ENCODE results near the gene PTRHD1. TPM values are rescaled to one million over a fixed set of nuclear protein-coding genes. Genes with fewer than 3 reads are reported as not detected.

The PTRHD1 gene
- total RNA-seq, 1 experiment from 2014 or later, result 35.1 TPM

DNA sequence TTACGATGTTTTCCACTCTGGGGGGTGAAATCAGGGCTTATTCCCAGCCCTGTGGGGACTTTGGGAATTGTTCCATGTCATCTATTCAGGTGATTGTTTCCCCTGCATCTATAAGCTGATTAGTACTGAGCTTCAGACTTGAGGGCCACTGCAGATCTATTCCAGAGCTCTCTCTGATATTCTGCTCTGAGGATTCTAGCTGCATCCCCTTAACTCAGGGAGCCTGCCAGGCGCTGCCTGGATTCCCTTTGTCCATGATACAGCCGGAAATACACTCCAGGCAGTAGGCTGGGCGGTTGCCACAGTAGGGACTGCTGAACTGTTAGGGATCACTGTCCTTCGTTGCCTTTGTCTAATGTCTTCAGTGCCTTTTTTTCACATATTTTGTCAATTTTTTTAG lies 31.3 kb downstream of the PTRHD1 start:
- TF ChIP-seq, protein P1, sequence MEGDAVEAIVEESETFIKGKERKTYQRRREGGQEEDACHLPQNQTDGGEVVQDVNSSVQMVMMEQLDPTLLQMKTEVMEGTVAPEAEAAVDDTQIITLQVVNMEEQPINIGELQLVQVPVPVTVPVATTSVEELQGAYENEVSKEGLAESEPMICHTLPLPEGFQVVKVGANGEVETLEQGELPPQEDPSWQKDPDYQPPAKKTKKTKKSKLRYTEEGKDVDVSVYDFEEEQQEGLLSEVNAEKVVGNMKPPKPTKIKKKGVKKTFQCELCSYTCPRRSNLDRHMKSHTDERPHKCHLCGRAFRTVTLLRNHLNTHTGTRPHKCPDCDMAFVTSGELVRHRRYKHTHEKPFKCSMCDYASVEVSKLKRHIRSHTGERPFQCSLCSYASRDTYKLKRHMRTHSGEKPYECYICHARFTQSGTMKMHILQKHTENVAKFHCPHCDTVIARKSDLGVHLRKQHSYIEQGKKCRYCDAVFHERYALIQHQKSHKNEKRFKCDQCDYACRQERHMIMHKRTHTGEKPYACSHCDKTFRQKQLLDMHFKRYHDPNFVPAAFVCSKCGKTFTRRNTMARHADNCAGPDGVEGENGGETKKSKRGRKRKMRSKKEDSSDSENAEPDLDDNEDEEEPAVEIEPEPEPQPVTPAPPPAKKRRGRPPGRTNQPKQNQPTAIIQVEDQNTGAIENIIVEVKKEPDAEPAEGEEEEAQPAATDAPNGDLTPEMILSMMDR (IDR thresholded peaks at IDR 0.05; ENCODE audit: unreplicated experiment), result no peak
- Mint-ChIP-seq H3K9me3 (ENCODE audit: unreplicated experiment) (no peaks in the 10 kb centered on the region), H3K27me3 (ENCODE audit: insufficient read depth, unreplicated experiment) (no peaks in the 10 kb centered on the region), H3K4me1 (ENCODE audit: insufficient read depth, unreplicated experiment) (no peaks in the 10 kb centered on the region), H3K36me3 (ENCODE audit: insufficient read depth, unreplicated experiment) (peaks cover 28% of the 10 kb centered on the region), H3K27ac (ENCODE audit: low read depth, unreplicated experiment) (no peak overlapping the region), H3K4me3 (ENCODE audit: unreplicated experiment) (no peak overlapping the region)
- no peak for DNase-seq (ENCODE audit: unreplicated experiment)
- ChIA-PET POLR2A (interaction anchor here (1.0 kb wide), 1 partner anchor 271 kb away, joined by 3 read pairs; the partner anchor contains the start of gene NCOA1), CTCF (no interaction called here)
- BruUV-seq (replicated peaks), result no TSS peak
- intact Hi-C loops (cut with micrococcal nuclease), result no loop called here

DNA sequence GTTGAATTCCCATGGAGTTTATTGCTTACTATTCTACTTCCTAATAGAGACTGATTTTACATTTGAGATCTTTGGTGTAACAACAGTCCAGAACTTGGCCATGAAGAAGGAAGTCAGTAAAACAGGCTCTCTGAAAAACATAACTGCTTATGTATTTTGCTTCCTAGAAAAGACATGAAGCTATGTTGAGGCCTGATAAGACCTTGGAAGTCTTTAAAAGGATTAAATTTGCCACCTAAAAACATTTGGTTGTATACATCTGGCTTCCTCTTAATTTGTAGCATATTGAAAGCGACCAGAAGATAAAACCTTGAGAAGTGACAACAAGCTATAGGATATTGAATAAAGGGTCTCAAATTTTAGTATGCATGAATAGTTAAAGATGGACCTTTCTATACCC lies 36.4 kb downstream of the PTRHD1 start:
- BruUV-seq (replicated peaks), result no TSS peak
- DNase-seq (ENCODE audit: unreplicated experiment), result no peak
- no peak overlapping the region for H3K4me3 Mint-ChIP-seq (ENCODE audit: unreplicated experiment)
- ChIA-PET CTCF (no interaction called here), POLR2A (interaction anchor here (0.7 kb wide), 1 partner anchor 127 kb away, joined by 3 read pairs; no protein-coding TSS in a partner anchor)
- H3K9me3 Mint-ChIP-seq (ENCODE audit: unreplicated experiment), result no peaks in the 10 kb centered on the region
- intact Hi-C loops (cut with micrococcal nuclease), result no loop called here
- TF ChIP-seq, protein P1 (IDR thresholded peaks at IDR 0.05; ENCODE audit: unreplicated experiment), result no peak
- H3K27me3 Mint-ChIP-seq (ENCODE audit: insufficient read depth, unreplicated experiment), result no peaks in the 10 kb centered on the region
- no peak overlapping the region for H3K27ac Mint-ChIP-seq (ENCODE audit: low read depth, unreplicated experiment)
- no peaks in the 10 kb centered on the region for H3K4me1 Mint-ChIP-seq (ENCODE audit: insufficient read depth, unreplicated experiment)
- H3K36me3 Mint-ChIP-seq (ENCODE audit: insufficient read depth, unreplicated experiment), result peaks cover 16% of the 10 kb centered on the region

DNA sequence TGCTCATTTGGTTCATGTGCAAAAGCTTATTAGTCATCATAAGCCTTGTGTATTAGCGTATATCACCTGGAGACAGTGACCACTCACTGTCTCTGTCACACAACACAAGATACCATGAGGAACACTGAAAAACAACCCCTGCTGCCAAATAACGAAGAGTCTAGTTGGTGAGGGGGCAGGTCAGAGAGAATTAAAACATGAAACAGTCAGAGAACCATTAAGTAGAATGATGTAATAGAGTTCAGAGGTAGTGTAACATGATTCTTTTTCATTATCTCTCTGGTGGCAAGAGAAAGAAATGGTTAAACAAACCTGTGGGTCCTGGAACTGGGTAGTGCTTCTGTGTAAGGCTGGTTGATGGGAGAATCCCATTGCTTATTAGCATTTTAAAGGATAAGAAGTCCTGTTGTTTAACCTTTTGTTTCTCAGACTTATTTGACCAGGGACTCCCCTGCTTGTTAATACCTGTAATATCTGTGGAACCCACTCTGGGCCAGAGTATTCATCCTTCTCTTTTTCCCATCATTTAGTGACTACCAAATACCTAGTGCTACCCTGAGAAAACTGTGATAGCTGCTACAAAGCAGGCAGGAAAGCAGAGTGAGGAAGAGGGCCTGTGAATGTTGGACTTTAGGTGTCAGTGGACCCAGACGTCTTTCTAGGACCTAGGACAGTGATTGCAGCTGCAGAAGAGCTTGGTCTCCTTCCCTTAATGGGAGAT lies 38.0 kb downstream of the PTRHD1 start:
- peaks cover 12% of the 10 kb centered on the region for H3K36me3 Mint-ChIP-seq (ENCODE audit: insufficient read depth, unreplicated experiment)
- H3K27me3 Mint-ChIP-seq (ENCODE audit: insufficient read depth, unreplicated experiment), result no peaks in the 10 kb centered on the region
- intact Hi-C loops (cut with micrococcal nuclease), result no loop called here
- no peaks in the 10 kb centered on the region for H3K9me3 Mint-ChIP-seq (ENCODE audit: unreplicated experiment)
- TF ChIP-seq, protein P1 (IDR thresholded peaks at IDR 0.05; ENCODE audit: unreplicated experiment), result no peak
- no peak overlapping the region for H3K27ac Mint-ChIP-seq (ENCODE audit: low read depth, unreplicated experiment)
- POLR2A ChIA-PET, result no interaction called here
- no peak for DNase-seq (ENCODE audit: unreplicated experiment)
- H3K4me1 Mint-ChIP-seq (ENCODE audit: insufficient read depth, unreplicated experiment), result no peaks in the 10 kb centered on the region
- CTCF ChIA-PET, result interaction anchor here (1.5 kb wide), 1 partner anchor 37 kb away, joined by 3 read pairs; no protein-coding TSS in a partner anchor
- BruUV-seq (replicated peaks), result no TSS peak
- H3K4me3 Mint-ChIP-seq (ENCODE audit: unreplicated experiment), result no peak overlapping the region

DNA sequence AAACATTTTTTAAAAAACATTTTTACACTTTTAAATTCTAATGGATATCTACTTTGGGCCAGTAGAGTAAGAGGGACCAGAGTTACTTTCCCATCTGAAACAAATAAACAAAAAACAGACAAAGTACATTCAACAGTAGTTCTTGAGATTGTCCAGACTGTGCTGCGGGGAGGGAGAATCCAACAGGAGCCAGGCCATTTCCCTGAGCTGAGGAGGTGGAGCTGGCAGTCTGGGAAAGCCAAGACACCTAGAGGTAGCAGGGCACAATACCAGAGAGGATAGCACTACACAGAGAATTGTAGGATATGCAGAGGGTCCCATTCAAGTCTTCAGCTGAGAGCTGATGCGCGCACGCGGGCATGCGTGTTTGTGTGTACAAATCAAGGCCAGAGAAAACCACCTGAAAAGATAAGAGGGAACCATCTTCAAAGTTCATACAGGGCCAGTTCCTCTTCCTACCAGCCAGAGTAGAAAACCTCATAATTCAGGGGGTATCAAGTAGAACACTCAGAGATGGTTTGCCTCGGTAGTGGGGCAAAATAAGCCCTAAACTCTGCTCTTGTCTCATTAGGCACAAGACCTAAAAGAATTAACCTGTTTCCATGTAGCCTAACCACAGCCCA lies 44.0 kb downstream of the PTRHD1 start:
- no TSS peak for BruUV-seq (replicated peaks)
- Mint-ChIP-seq H3K4me1 (ENCODE audit: insufficient read depth, unreplicated experiment) (no peaks in the 10 kb centered on the region), H3K27me3 (ENCODE audit: insufficient read depth, unreplicated experiment) (no peaks in the 10 kb centered on the region), H3K4me3 (ENCODE audit: unreplicated experiment) (no peak overlapping the region), H3K36me3 (ENCODE audit: insufficient read depth, unreplicated experiment) (peaks cover 4% of the 10 kb centered on the region), H3K27ac (ENCODE audit: low read depth, unreplicated experiment) (no peak overlapping the region), H3K9me3 (ENCODE audit: unreplicated experiment) (no peaks in the 10 kb centered on the region)
- intact Hi-C loops (cut with micrococcal nuclease), result no loop called here
- CTCF ChIA-PET, result no interaction called here
- DNase-seq (ENCODE audit: unreplicated experiment), result no peak
- TF ChIP-seq, protein P1 (IDR thresholded peaks at IDR 0.05; ENCODE audit: unreplicated experiment), result no peak
- POLR2A ChIA-PET, result no interaction called here

Data from MCF 10A (cell line).